Measurements from ENCODE around the gene SRR.
"Not testable (repeated sequence)": the region's sequence is repeated elsewhere in the genome, so short reads cannot be mapped to it uniquely, and the experiment has no call there.

Gene SRR

DNA sequence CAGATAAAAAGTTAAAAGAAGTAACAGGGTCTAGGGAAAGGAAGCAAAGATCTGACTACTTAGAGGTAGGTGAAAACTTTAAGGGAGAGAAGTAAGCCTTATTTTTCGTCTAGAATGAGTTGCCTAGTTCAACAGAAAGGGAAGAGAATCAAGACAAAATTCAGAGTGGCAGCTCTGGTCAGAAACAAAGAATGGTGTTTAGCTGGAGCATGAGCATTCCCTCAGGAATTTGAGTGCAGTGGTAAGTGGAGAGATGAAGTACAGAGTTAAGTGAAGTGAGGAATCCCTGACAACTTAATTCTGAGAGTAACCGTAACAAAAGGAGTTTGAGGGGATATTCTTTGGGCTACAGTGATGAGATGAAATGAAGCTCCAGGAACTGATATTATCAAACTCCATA lies 11.7 kb upstream of the SRR start:
- DNase-seq = no peak

DNA sequence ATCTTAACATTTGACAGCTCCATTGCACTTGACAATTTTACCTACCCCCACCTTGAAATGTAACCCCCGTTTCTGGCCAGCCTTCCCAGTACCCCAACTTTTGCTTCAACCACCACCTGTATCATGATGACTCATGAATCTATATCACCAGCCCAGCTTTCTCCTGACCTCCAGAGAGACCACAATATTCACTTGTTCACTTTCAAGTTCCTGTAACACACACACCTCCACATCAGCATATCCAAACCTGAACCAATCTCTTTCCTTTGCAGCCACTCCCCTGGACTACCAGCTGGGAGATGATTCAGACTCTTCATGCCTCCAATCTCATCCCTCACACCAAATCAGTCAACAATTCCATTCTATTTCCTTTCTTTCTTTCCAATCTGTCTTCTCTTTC lies 8.2 kb upstream of the SRR start:
- DNase-seq = no peak

- DNase-seq = no peak
Measured at GRCh38 chr17:2297023-2297422, 6.7 kb upstream of the SRR start.

- no peak for DNase-seq
Measured at GRCh38 chr17:2299136-2299535, 4.6 kb upstream of the SRR start.

DNA sequence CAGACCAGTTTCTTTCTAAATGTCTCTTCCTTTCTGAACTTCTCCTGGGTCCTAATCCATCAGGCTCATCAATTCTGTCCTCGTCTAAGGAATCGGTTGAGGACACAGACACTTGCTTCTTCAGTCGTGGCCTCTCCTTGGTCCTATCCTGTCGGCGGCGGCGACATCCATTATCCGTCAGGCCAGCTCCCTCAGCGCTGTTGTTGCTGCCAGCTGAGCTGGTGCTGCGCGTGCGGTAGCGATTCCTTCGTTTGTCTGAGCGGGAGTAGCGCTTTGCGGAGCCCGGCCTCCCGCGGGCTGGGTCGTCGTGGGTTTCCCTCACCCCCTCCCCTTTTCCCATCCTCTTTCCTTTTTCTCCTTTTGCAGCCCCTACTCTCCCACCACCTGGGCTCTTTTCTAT lies 4.0 kb upstream of the SRR start:
- DNase-seq = no peak

DNA sequence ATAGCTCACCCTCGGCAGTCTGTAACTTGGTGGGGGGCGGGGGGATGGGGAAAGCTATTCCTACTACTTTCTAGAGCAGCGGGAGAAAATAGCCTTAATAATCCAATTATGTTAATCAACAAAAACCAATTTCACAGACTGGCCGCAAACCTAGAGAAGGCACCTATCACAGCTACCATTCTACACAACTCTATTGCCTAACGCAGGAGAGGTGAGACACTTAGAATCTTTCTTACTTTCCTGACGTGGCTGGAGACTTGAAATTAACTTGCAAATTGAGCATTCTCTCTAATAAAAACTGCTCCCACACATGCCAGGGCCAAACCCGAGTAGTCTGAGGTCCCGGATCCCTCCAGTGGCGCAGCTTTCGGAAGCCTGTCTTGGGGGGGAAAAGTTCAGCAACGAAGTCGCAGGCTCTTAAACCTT lies 959 bp upstream of the SRR start:
- no peak for DNase-seq

DNA sequence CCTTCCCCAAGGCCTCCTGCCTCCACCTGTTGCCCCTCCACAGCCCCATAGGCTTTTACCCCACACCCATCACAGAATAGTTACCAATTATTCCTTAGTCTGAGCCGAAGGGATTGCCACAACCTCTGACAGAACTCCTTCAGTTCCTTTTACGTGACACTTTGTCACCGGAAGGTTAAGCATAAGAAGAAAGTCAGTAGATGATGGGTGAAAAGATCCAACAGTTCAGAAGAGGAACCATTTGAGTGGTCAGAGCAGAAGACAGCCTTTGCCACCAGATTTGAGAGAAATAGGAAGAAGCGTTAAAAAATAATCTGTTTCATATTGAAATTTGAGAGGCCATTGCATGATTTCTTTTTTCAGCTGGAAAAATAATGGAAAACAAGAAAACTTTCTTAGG lies 1.2 kb downstream of the SRR start:
- no peak for DNase-seq

- no peak for DNase-seq
Measured at GRCh38 chr17:2309338-2310154, 5.8 kb downstream of the SRR start.

DNA sequence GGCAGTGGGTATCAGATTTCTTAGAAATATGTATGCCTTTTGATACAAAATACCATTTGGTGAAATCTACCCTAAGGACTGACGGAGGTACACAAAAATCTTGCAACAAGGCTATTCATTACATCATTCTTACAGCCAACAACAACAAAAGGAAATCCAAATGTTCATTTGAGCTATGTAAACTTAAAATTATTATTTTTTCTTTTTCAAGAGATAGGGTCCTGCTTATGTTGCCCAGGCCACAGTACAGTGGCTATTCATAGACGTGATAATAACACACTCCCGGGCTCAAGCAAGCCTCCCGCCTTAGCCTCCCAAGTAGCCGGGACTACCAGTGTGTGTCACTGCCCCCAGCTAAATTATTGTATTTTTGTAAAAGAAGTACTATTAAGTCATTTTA lies 9.0 kb downstream of the SRR start:
- DNase-seq = no peak

DNA sequence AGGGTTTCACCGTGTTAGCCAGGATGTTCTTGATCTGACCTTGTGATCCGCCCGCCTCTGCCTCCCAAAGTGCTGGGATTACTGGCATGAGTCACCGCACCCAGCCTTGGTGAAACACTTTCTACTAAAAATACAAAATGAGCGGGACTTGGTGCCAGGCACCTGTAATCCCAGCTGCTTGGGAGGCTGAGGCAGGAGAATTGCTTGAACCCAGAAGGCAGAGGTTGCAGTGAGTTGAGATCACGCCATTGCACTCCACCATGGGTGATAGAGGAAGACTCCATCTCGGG lies 13.1 kb downstream of the SRR start:
- not testable (repeated sequence) for DNase-seq

DNA sequence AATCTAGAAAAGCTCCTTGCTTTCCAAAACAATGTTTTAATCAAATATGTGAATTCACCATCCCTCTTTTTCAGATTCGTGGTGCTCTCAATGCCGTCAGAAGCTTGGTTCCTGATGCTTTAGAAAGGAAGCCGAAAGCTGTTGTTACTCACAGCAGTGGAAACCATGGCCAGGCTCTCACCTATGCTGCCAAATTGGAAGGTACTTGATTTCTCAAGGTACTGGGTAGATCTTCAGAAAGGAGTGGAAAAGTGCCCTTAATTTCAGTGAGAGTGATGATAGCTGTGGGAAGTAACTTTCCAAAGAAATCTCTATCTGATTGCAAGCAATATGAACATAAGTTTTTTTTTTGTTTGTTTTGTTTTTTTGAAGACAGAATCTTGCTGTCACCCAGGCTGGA lies 14.0 kb downstream of the SRR start:
- no peak for DNase-seq

- DNase-seq = no peak
Measured at GRCh38 chr17:2319051-2319450, 15.3 kb downstream of the SRR start.

GRCh38 chr17:2321399-2321798 lies 17.6 kb downstream of the SRR start:
- no peak for DNase-seq

DNA sequence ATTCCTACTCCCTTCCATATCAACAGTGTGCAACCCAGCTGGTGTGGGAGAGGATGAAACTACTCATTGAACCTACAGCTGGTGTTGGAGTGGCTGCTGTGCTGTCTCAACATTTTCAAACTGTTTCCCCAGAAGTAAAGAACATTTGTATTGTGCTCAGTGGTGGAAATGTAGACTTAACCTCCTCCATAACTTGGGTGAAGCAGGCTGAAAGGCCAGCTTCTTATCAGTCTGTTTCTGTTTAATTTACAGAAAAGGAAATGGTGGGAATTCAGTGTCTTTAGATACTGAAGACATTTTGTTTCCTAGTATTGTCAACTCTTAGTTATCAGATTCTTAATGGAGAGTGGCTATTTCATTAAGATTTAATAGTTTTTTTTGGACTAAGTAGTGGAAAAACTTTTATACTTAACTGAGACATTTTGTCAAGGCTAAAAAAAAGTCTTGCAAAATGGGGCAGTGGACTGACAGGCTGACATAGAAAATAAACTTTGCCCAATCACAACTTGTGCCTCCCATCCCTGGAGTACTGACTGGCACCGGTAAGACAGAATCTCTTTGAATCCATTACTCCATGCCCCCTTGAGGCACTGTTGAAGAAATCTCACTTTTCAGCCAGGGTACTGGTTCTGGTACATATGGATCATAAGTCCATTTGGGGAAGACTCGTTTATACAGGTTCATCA lies 20.0 kb downstream of the SRR start:
- no peak for DNase-seq

DNA sequence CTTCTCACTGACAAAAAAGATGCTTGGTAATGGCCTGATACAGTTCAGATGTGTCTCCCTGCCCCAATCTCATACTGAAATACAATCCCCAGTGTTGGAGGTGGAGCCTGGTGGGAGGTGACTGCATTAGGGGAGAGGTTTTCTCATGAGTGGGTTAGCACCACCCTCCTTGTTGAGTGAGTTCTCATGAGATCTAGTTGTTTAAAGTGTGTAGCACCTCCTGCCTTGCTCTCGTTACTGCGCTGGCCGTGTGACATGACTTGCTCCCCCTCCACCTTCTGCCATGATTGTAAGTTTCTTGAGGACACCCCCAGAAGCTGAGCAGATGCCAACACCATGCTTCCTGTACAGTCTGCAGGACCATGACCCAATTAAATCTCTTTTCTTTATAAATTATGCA lies 27.6 kb downstream of the SRR start:
- DNase-seq = no peak

GRCh38 chr17:2335726-2336214 lies 32.0 kb downstream of the SRR start:
- no peak for DNase-seq

DNA sequence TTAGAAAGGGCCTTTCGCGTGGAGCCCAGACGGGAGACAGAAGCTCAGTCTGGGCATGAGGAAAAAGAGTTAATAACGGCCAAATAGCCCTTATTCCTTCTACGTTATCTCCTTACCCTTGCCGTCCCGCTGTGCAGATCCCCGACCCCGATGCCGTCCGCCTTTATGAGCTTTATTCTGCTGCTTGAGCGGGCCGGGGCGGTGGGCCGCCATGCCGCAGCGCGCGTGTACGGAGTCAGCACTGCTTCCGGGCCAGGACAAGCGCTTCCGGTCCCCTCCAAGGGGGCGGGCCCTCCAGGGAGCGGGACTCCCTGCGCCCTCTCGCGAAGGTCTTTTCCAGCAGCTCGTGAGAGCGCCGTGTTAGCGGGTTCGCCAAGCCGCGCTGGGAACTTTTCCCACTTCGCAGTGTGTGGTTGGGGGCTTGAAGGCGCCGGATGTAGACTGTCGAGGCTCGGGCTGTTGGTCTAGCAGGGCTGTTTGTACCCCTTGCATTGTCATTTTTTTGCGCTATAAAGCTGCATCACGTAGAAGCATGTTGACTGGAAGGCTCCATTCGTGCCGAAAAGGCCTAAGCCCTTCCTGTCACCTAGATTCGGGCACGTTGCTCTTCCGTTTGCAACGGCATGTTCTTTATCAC lies 32.6 kb downstream of the SRR start, which contains the start of gene TSR1:
TSS of gene TSR1 (minus strand) at position 243 of the 637 bp plus-strand sequence. CDS start at position 213, 30 bp downstream.
- peak; percentile 86 for DNase-seq

DNA sequence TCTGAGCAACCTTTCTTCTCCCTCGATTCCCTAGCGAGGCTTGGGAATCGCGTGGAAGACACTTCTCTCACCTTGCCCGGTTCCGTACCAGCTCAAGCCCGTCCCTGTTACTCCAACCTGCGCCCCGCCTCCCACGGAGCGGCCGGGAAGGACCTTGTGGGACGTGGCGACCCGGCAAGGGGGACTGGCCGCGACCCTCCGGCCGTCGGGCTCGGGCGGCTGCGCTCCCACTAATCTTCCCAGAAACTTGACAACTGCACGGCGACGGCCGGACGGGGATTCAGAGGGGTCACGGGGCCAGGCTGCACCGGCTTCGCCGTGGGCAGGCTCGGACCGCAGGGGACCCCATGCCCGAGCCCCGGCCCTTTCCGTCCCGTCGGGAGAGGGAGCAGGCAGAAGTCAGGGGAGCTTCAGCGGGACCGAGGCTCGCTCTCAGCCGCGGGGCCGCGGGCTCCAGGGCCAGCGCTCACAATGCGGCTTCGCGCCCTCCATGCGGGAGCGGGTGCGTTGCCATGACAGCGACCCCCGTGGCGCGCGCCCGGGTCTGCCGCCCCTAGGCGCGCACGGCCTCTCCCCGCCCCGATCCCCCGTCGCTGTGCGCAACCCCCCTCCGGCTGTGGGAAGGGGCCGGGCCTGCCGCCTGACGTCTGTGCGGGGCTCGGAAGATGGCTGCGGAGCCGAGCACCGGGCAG lies 33.2 kb downstream of the SRR start, which contains the start of gene SGSM2:
TSS of gene SGSM2 (plus strand) at position 650 of the 692 bp plus-strand sequence. CDS start 188 bp downstream, outside the sequence.
- DNase-seq = peak; percentile 79

DNA sequence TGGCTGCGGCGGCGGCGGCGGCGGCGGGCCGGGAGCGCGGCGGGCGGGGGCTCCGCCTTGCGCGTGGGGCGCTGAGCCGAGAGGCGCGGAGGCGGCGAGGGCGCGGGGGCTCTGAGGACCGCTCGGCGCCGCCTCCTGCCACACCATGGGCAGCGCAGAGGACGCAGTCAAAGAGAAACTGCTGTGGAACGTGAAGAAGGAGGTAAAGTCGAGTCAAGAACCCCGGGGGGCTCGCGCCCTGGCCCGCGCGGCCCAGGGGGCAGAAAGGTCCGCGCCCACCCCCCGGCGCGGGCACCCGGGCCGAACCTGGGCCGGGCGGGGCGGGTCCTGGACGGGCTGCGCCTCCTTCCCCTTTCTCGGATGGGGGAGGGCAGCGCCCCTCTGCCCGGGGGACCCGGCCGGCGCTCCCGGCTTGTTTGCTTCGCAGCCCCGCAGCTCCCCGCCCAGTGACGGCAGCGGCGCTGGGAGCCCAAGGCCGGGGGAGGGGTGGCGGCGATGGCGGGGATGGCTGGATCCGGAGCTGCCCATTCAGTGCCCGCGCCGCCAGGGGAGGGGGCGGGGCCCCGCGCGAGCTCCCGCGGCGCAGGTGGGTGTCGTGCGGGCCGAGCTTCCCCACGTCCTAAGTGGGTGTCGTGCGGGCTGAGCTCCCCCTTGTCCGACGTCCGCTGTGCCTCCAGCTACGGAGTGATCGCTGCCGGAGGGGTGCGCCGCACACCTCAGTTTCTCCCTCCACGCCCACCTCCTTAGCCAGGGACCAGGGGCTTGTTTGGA lies 34.0 kb downstream of the SRR start:
- DNase-seq = peak; percentile 58

DNA sequence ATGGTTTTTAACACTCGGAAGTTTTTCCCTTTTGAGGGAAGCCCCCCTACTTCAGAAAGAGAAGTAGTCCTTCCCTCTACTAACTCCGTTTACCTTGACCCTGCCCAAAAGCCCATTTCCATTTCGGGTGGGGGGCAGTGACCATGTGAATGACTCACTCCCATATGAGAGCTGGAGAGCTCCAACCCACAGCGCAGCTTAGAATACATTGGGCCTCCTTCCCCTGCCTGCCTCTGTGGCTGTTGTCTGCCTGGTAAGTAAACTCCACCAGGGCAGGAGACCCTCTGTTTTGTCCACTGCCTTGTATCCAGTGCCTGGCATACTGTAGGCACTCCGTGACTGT lies 34.5 kb downstream of the SRR start:
- no peak for DNase-seq

- DNase-seq = no peak
Measured at GRCh38 chr17:2343421-2343820, 39.7 kb downstream of the SRR start.

DNA sequence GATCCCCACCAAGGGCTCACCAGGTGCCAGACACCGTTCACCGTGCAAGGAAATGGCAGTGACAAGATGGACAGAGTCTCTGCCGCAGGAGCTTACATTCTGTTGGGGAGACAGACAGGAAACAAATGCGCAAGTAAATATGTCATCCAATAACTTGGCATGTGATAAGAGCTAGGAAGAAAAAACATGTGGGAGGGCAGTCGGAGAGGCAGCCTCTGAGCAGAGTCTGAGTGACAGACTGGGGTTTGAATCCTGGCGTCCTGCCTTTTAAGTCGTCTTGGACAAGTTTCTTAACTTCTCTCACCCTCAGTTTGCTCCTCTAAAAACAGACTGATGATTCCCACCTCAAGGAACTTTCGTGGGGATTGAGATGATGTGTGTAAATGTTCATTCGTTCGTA lies 40.8 kb downstream of the SRR start:
- DNase-seq = no peak

- DNase-seq = no peak
Measured at GRCh38 chr17:2346475-2346874, 42.7 kb downstream of the SRR start.
